GM19455 (cell line): ENCODE measurements around the gene UBE2H.
"Not testable (repeated sequence)": the region's sequence is repeated elsewhere in the genome, so short reads cannot be mapped to it uniquely, and the experiment has no call there.

Experiments used
- ATAC-seq: cut with Tn5 transposase; IDR thresholded peaks from one replicate; pipeline ENCODE4 v1.9.1; 2021; ENCODE audit not compliant: unreplicated experiment

The UBE2H gene

GRCh38 chr7:129952653-129953560 is at the start of gene UBE2H:
UBE2H (minus strand) TSS chr7:129952960; CDS start chr7:129952555, 405 bp downstream.
- ATAC-seq: peak; percentile 63

- no peak for ATAC-seq
These were observed 45.7 kb upstream of the UBE2H start for GRCh38 chr7:129998446-129998845.

GRCh38 chr7:129997285-129997684 is 44.5 kb upstream of the UBE2H start:
- no peak for ATAC-seq

GRCh38 chr7:129993275-129993674 is 40.5 kb upstream of the UBE2H start:
- no peak for ATAC-seq

GRCh38 chr7:129990403-129991192 is 37.8 kb upstream of the UBE2H start:
- ATAC-seq: no peak

- ATAC-seq: no peak
These were observed 36.7 kb upstream of the UBE2H start for GRCh38 chr7:129989466-129989865.

- ATAC-seq: no peak
These were observed 33.8 kb upstream of the UBE2H start for GRCh38 chr7:129986600-129986999.

GRCh38 chr7:129980667-129981066 is 27.9 kb upstream of the UBE2H start:
- ATAC-seq: no peak

GRCh38 chr7:129975309-129975708 is 22.5 kb upstream of the UBE2H start:
- ATAC-seq: no peak

GRCh38 chr7:129970816-129971215 is 18.1 kb upstream of the UBE2H start:
- no peak for ATAC-seq

GRCh38 chr7:129969881-129970446 is 17.2 kb upstream of the UBE2H start:
- no peak for ATAC-seq

- ATAC-seq: no peak
These were observed 16.0 kb upstream of the UBE2H start for GRCh38 chr7:129968592-129969383.

- ATAC-seq: not testable (repeated sequence)
These were observed 7.4 kb upstream of the UBE2H start for GRCh38 chr7:129960204-129960475.

- ATAC-seq: no peak
These were observed 6.9 kb upstream of the UBE2H start for GRCh38 chr7:129959471-129960203.

- no peak for ATAC-seq
These were observed 6.1 kb upstream of the UBE2H start for GRCh38 chr7:129958643-129959470.

- ATAC-seq: no peak
These were observed 3.3 kb upstream of the UBE2H start for GRCh38 chr7:129955993-129956543.

- peak; percentile 18 for ATAC-seq
These were observed 591 bp downstream of the UBE2H start for GRCh38 chr7:129952086-129952652.

- no peak for ATAC-seq
These were observed 1.3 kb downstream of the UBE2H start for GRCh38 chr7:129951226-129952085.
